A549 (cell line): ENCODE measurements around the gene HERC2. TPM values are rescaled to one million over a fixed set of nuclear protein-coding genes. Genes with fewer than 3 reads are reported as not detected.
"Not testable (repeated sequence)": the region's sequence is repeated elsewhere in the genome, so short reads cannot be mapped to it uniquely, and the experiment has no call there.

Experiments used
- ATAC-seq, 2 experiments: fragments of 200-7000 bp in 1 of 2; fragments of >200 bp in 1 of 2; cut with Nextera tagmentation in 1 of 2; cut with Tn5 transposase in 1 of 2; 3 replicates each; pipeline versions ENCODE4 v1.8.0 to v1.9.1; 2018 to 2020; ENCODE audit warnings: mild to moderate bottlenecking in 1 of 2, moderate library complexity in 1 of 2
- CTCF ChIA-PET: fragments of 300-600 bp; sonication (Branson Sonifier 250); formaldehyde crosslinking; extraction: SDS; loops from one replicate; lab custom pipeline; 2021; ENCODE audit warnings: antibody characterized with exemption, inconsistent platforms; lab: Yijun Ruan, JAX
- POLR2A ChIA-PET: fragments of 350-600 bp; formaldehyde crosslinking; extraction: SDS; loops from one replicate; lab custom pipeline; 2021; ENCODE audit warnings: antibody characterized with exemption, inconsistent platforms; lab: Yijun Ruan, JAX
- DNase-seq, 2 experiments: peaks; one replicate each; pipeline versions ENCODE4 v3.0.0 to v3.0.0-alpha.2; 2011 to 2016; ENCODE audit warnings: low read depth in 1 of 2, low spot score in 1 of 2
- FAIRE-seq: peaks from 2 replicates; lab custom pipeline; 2011; peaks lifted over from hg19 to GRCh38; lab: Jason Lieb, UNC
- H3K27ac ChIP-seq, 2 experiments: fragments of >200 bp; sonication (Bioruptor Twin); formaldehyde crosslinking; 3 replicates each; pipeline ENCODE4 v1.5.1; 2016 to 2017
- H3K4me1 ChIP-seq: fragments of >200 bp; sonication (Bioruptor Twin); formaldehyde crosslinking; 3 replicates; pipeline ENCODE4 v1.6.1; 2016
- H3K4me2 ChIP-seq: fragments of >200 bp; sonication (Bioruptor Twin); formaldehyde crosslinking; 3 replicates; pipeline ENCODE4 v1.6.1; 2016
- H3K4me3 ChIP-seq: fragments of >200 bp; sonication (Bioruptor Twin); formaldehyde crosslinking; 3 replicates; pipeline ENCODE4 v1.5.1; 2016
- H3K9me3 ChIP-seq: fragments of >200 bp; sonication (Bioruptor Twin); formaldehyde crosslinking; 3 replicates; pipeline ENCODE4 v1.6.1; 2016
- CTCF ChIP-seq: fragments of >200 bp; sonication (Bioruptor Twin); formaldehyde crosslinking; IDR thresholded peaks from 3 replicates; pipeline ENCODE4 v1.5.1; 2016
- EHMT2 ChIP-seq: fragments of 200-600 bp; sonication (generic); IDR thresholded peaks from 2 replicates; pipeline ENCODE4 v1.6.1; 2016; ENCODE audit warnings: antibody characterized with exemption, low read depth, mild to moderate bottlenecking, moderate library complexity
- JUN ChIP-seq, 2 experiments: fragments of >200 bp; sonication (Bioruptor Twin); formaldehyde crosslinking; IDR thresholded peaks; 2 replicates in 1 of 2; 3 replicates in 1 of 2; pipeline ENCODE4 v1.6.1; 2016 to 2017
- KDM1A ChIP-seq: fragments of 200-600 bp; sonication (generic); IDR thresholded peaks from 2 replicates; pipeline ENCODE4 v1.6.1; 2016; ENCODE audit warnings: low read depth, mild to moderate bottlenecking
- KDM5A ChIP-seq: fragments of 200-600 bp; sonication (generic); IDR thresholded peaks from 2 replicates; pipeline ENCODE4 v1.6.1; 2016; ENCODE audit warnings: antibody characterized with exemption, mild to moderate bottlenecking
- NPAS2 ChIP-seq: fragments of 250-450 bp; sonication (Bioruptor Pico); IDR thresholded peaks from 2 replicates; pipeline ENCODE4 v1.8.0; 2022; ENCODE audit warnings: mild to moderate bottlenecking, moderate library complexity, borderline replicate concordance
- NR3C1 ChIP-seq: fragments of >200 bp; sonication (Bioruptor Twin); formaldehyde crosslinking; IDR thresholded peaks from 3 replicates; pipeline ENCODE4 v1.6.1; 2017
- PHF8 ChIP-seq: fragments of 200-600 bp; sonication (generic); IDR thresholded peaks from 2 replicates; pipeline ENCODE4 v1.6.1; 2016; ENCODE audit warnings: low read depth, mild to moderate bottlenecking, antibody characterized with exemption, moderate library complexity, borderline replicate concordance
- POLR2A ChIP-seq: IDR thresholded peaks from 2 replicates; pipeline ENCODE4 v1.6.1; 2012; ENCODE audit warnings: mild to moderate bottlenecking, low read length
- POLR2AphosphoS2 ChIP-seq: conservative IDR thresholded peaks from 2 replicates; pipeline ENCODE4 v1.6.1; 2012; ENCODE audit warnings: low read length, improper control_type of control experiment, inconsistent platforms
- RAD21 ChIP-seq, 2 experiments: fragments of >200 bp in 1 of 2; sonication (Bioruptor Twin) in 1 of 2; formaldehyde crosslinking in 1 of 2; IDR thresholded peaks in 1 of 2; conservative IDR thresholded peaks in 1 of 2; 2 replicates in 1 of 2; 3 replicates in 1 of 2; pipeline ENCODE4 v1.6.1; 2012 to 2018; ENCODE audit warnings: inconsistent platforms in 1 of 2
- RCOR1 ChIP-seq: fragments of 150-350 bp; IDR thresholded peaks from 2 replicates; pipeline ENCODE4 v1.6.1; 2014; ENCODE audit warnings: antibody characterized with exemption, low read length, low read depth
- ZC3H11A ChIP-seq: fragments of 450-650 bp; IDR thresholded peaks from 2 replicates; pipeline ENCODE4 v1.6.1; 2014; ENCODE audit warnings: antibody characterized with exemption, mild to moderate bottlenecking
- ZFP36 ChIP-seq: fragments of 450-650 bp; IDR thresholded peaks from 2 replicates; pipeline ENCODE4 v1.6.1; 2014; ENCODE audit warnings: borderline replicate concordance; ENCODE audit not compliant: partially characterized antibody
- WGBS: methylation state at CpG from one replicate; pipeline ENCODE4 v1.1.6; 2017; ENCODE audit errors: missing lambda C conversion rate; 5-methylcytosine and 5-hydroxymethylcytosine counted together
- polyA plus RNA-seq, 4 experiments: library from polyadenylated mRNA; depleted of rRNA in 3 of 4; stranded (reverse); fragments of >200 nt; fragmentation: RNase III in 1 of 4; extraction: RNeasy Plus Mini Kit Qiagen cat#74134 plus additional on column Dnase treatment in 1 of 4; gene quantifications; 2 replicates in 3 of 4; 3 replicates in 1 of 4; pipeline ENCODE4 v1.2.3, GENCODE V29; 2011 to 2017

HERC2 gene
- polyA plus RNA-seq, 2 of the 4 experiments (the other 2 are of a cell fraction) = 31.4 to 32.8 TPM

GRCh38 chr15:28214006-28214790, 107.8 kb downstream of the HERC2 start:
- H3K9me3 ChIP-seq, H3K27ac ChIP-seq, POLR2A ChIA-PET, H3K4me3 ChIP-seq, CTCF ChIA-PET, FAIRE-seq, ATAC-seq, H3K4me2 ChIP-seq, DNase-seq, H3K4me1 ChIP-seq: not testable (repeated sequence)
- 90% methylated on average over 31 of the region's 39 CpGs for WGBS

GRCh38 chr15:28213393-28213792, 108.6 kb downstream of the HERC2 start:
- H3K4me1 ChIP-seq, H3K4me3 ChIP-seq, H3K4me2 ChIP-seq, POLR2A ChIA-PET, ATAC-seq, CTCF ChIA-PET, H3K9me3 ChIP-seq, FAIRE-seq, DNase-seq, H3K27ac ChIP-seq: not testable (repeated sequence)
- 94% methylated on average over 5 of the region's 8 CpGs for WGBS

- H3K4me3 ChIP-seq = no peak overlapping the region
- H3K27ac ChIP-seq = no peak overlapping the region
- FAIRE-seq (no peak), ATAC-seq (no peak), DNase-seq (no peak)
- ChIA-PET CTCF (no interaction called here), POLR2A (no interaction called here)
- no peak overlapping the region for H3K4me2 ChIP-seq
- no peak for TF ChIP-seq KDM5A
- no peak for TF ChIP-seq EHMT2
- TF ChIP-seq RAD21 (conservative IDR thresholded peaks at IDR 0.05 in 1 of 2, IDR thresholded peaks at IDR 0.05 in 1 of 2) = no peak
- no peak for TF ChIP-seq JUN (IDR thresholded peaks at IDR 0.05)
- no peak for TF ChIP-seq CTCF
- no peak for TF ChIP-seq RCOR1
- no peak for TF ChIP-seq PHF8
- no peak for TF ChIP-seq KDM1A
- TF ChIP-seq POLR2A = no peak
- TF ChIP-seq ZC3H11A = no peak
- TF ChIP-seq POLR2AphosphoS2 = no peak
- TF ChIP-seq ZFP36 = no peak
- TF ChIP-seq NPAS2 = no peak
- TF ChIP-seq NR3C1 = no peak
- H3K9me3 ChIP-seq = no peaks in the 10 kb centered on the region
- H3K4me1 ChIP-seq = no peaks in the 10 kb centered on the region
- 97% methylated on average over 6 of the region's 6 CpGs for WGBS
These were observed 113.4 kb downstream of the HERC2 start for GRCh38 chr15:28208583-28208982.

- WGBS = 65% methylated on average over 2 of the region's 10 CpGs
- H3K4me2 ChIP-seq, POLR2A ChIA-PET, FAIRE-seq, CTCF ChIA-PET, H3K27ac ChIP-seq, DNase-seq, H3K4me3 ChIP-seq, H3K4me1 ChIP-seq, H3K9me3 ChIP-seq: not testable (repeated sequence)
- peak; percentile 51 to 88; a peak in 5 of 6 replicates for ATAC-seq
These were observed 116.3 kb downstream of the HERC2 start for GRCh38 chr15:28205640-28206039.

- FAIRE-seq, H3K4me2 ChIP-seq, CTCF ChIA-PET, DNase-seq, H3K4me3 ChIP-seq, POLR2A ChIA-PET, H3K4me1 ChIP-seq, H3K9me3 ChIP-seq, H3K27ac ChIP-seq, ATAC-seq: not testable (repeated sequence)
- 94% methylated on average over 16 of the region's 18 CpGs for WGBS
These were observed 118.7 kb downstream of the HERC2 start for GRCh38 chr15:28203055-28203828.

GRCh38 chr15:28202124-28202523, 119.9 kb downstream of the HERC2 start:
- H3K4me3 ChIP-seq, H3K9me3 ChIP-seq, H3K27ac ChIP-seq, DNase-seq, ATAC-seq, FAIRE-seq, POLR2A ChIA-PET, CTCF ChIA-PET, H3K4me1 ChIP-seq, H3K4me2 ChIP-seq: not testable (repeated sequence)
- 91% methylated on average over 12 of the region's 23 CpGs for WGBS

GRCh38 chr15:28198215-28198614, 123.8 kb downstream of the HERC2 start:
- FAIRE-seq, DNase-seq, H3K27ac ChIP-seq, POLR2A ChIA-PET, H3K4me3 ChIP-seq, H3K4me2 ChIP-seq, H3K9me3 ChIP-seq, ATAC-seq, H3K4me1 ChIP-seq: not testable (repeated sequence)
- 97% methylated on average over 2 of the region's 2 CpGs for WGBS
- CTCF ChIA-PET = interaction anchor here (1.3 kb wide), 1 partner anchor 15 kb away, joined by 4 read pairs; no protein-coding TSS in a partner anchor
